RWPE2 (cell line): ENCODE results near the gene ACP6.
A peak's percentile ranks its signal among the peaks of the same experiment; 100 is the strongest.

Experiments used
- ATAC-seq: fragments of 200-7000 bp; cut with Tn5 transposase; 3 replicates; pipeline ENCODE4 v1.9.1; 2021; ENCODE audit warnings: low read depth
- DNase-seq: peaks from one replicate; pipeline ENCODE4 v3.0.0-alpha.2; 2020; ENCODE audit warnings: low spot score
- H3K27ac ChIP-seq: fragments of 450-650 bp; 2 replicates; pipeline ENCODE4 v1.5.1; 2017; ENCODE audit warnings: mild to moderate bottlenecking; ENCODE audit not compliant: poor library complexity, severe bottlenecking
- H3K27me3 ChIP-seq: fragments of 250-450 bp; sonication (Bioruptor Pico); 2 replicates; pipeline ENCODE4 v1.5.1; 2021; ENCODE audit warnings: mild to moderate bottlenecking, moderate library complexity; ENCODE audit not compliant: insufficient read depth, poor library complexity, severe bottlenecking
- H3K36me3 ChIP-seq: fragments of 250-450 bp; sonication (Bioruptor Pico); 2 replicates; pipeline ENCODE4 v1.5.1; 2020; ENCODE audit warnings: low read depth, mild to moderate bottlenecking, moderate library complexity
- H3K4me1 ChIP-seq: fragments of 250-450 bp; sonication (Bioruptor Pico); 2 replicates; pipeline ENCODE4 v1.5.1; 2021; ENCODE audit warnings: mild to moderate bottlenecking, moderate library complexity; ENCODE audit not compliant: insufficient read depth, poor library complexity, severe bottlenecking
- H3K4me3 ChIP-seq: fragments of 250-450 bp; sonication (Bioruptor Pico); 2 replicates; pipeline ENCODE4 v1.5.1; 2021; ENCODE audit warnings: mild to moderate bottlenecking, moderate library complexity; ENCODE audit not compliant: severe bottlenecking
- H3K9me3 ChIP-seq: fragments of 250-450 bp; sonication (Bioruptor Pico); 2 replicates; pipeline ENCODE4 v1.5.1; 2021; ENCODE audit warnings: mild to moderate bottlenecking, moderate library complexity; ENCODE audit not compliant: severe bottlenecking
- CTCF ChIP-seq: fragments of 450-650 bp; IDR thresholded peaks from one replicate; pipeline ENCODE4 v1.5.1; 2017; ENCODE audit warnings: mild to moderate bottlenecking, moderate library complexity; ENCODE audit not compliant: poor library complexity, severe bottlenecking

Gene ACP6

GRCh38 chr1:147599362-147600118 is 70.8 kb downstream of the ACP6 start:
- no peaks in the 10 kb centered on the region for H3K36me3 ChIP-seq
- H3K4me3 ChIP-seq: peak overlapping the region; percentile 94
- H3K27ac ChIP-seq: peak overlapping the region; percentile 50
- peaks cover 6% of the 10 kb centered on the region for H3K27me3 ChIP-seq
- DNase-seq (peak; percentile 94), ATAC-seq (peak; percentile 86)
- peaks cover 4% of the 10 kb centered on the region for H3K4me1 ChIP-seq
- no peaks in the 10 kb centered on the region for H3K9me3 ChIP-seq
- TF ChIP-seq CTCF: no peak

- DNase-seq: no peak
Observed at GRCh38 chr1:147598621-147599361, 71.5 kb downstream of the ACP6 start.

GRCh38 chr1:147597010-147597409 is 73.3 kb downstream of the ACP6 start:
- H3K4me1 ChIP-seq: peaks cover 4% of the 10 kb centered on the region
- ATAC-seq (no peak), DNase-seq (no peak)
- peaks cover 11% of the 10 kb centered on the region for H3K27me3 ChIP-seq
- no peaks in the 10 kb centered on the region for H3K9me3 ChIP-seq
- no peak overlapping the region for H3K27ac ChIP-seq
- H3K4me3 ChIP-seq: no peak overlapping the region
- no peak for TF ChIP-seq CTCF
- no peaks in the 10 kb centered on the region for H3K36me3 ChIP-seq

More at GRCh38 chr1:147598621-147599361, 71.5 kb downstream of the ACP6 start:
- peak; percentile 24 for ATAC-seq
- Histone ChIP-seq H3K36me3 (no peaks in the 10 kb centered on the region), H3K4me3 (peak overlapping the region; percentile 94), H3K9me3 (no peaks in the 10 kb centered on the region), H3K4me1 (peaks cover 4% of the 10 kb centered on the region), H3K27ac (peak overlapping the region; percentile 50), H3K27me3 (peaks cover 6% of the 10 kb centered on the region)
- TF ChIP-seq CTCF: no peak
